T-cell (primary cell): ENCODE results near the gene RNF180. TPM values are rescaled to one million over a fixed set of nuclear protein-coding genes. Genes with fewer than 3 reads are reported as not detected.
"Not testable (repeated sequence)": the region's sequence is repeated elsewhere in the genome, so short reads cannot be mapped to it uniquely, and the experiment has no call there.

Experiments
- ATAC-seq, 4 experiments: fragments of 200-7000 bp in 3 of 4; fragments of 150-1000 bp in 1 of 4; cut with Tn5 transposase; replicated peaks in 1 of 4; 1 replicate in 3 of 4; 2 replicates in 1 of 4; pipeline ENCODE4 v1.10.0; 2021; ENCODE audit warnings: moderate library complexity in 3 of 4, mild to moderate bottlenecking in 2 of 4, moderate number of reproducible peaks in 1 of 4
- CTCF ChIA-PET, 2 donors: fragments of 300-600 bp; sonication (Branson Sonifier 250); formaldehyde crosslinking; loops; one replicate each; lab custom pipeline; 2022; ENCODE audit warnings: antibody characterized with exemption in 2 of 2; lab: Charles Lee
- POLR2A ChIA-PET, 2 donors: fragments of 300-600 bp; sonication (Branson Sonifier 250); formaldehyde crosslinking; loops; one replicate each; lab custom pipeline; 2022; ENCODE audit warnings: antibody characterized with exemption in 2 of 2; lab: Charles Lee
- DNase-seq, 35 experiments: peaks; one replicate each; pipeline versions ENCODE4 v3.0.0 to v3.0.0-alpha.2; 2013 to 2023
- H3K27ac ChIP-seq: one replicate; pipeline ENCODE4 v1.5.1; 2013; ENCODE audit warnings: low read length
- H3K27me3 ChIP-seq, 2 experiments: replicated peaks in 1 of 2; 1 replicate in 1 of 2; 2 replicates in 1 of 2; pipeline versions ENCODE4 v1.6.1 to v1.7.0; 2013; ENCODE audit warnings: low read length in 1 of 2, mixed read lengths in 1 of 2; ENCODE audit not compliant: control insufficient read depth in 2 of 2, insufficient read depth in 2 of 2; ENCODE audit errors: extremely low read depth in 1 of 2
- H3K36me3 ChIP-seq, 2 donors: 1 replicate in 1 of 2; 2 replicates in 1 of 2; pipeline versions ENCODE4 v1.6.1 to v1.7.0; 2013; ENCODE audit warnings: low read length in 1 of 2; ENCODE audit not compliant: control insufficient read depth in 2 of 2, insufficient read depth in 1 of 2; ENCODE audit errors: extremely low read depth in 1 of 2
- H3K4me1 ChIP-seq, 2 experiments: 1 replicate in 1 of 2; 2 replicates in 1 of 2; pipeline versions ENCODE4 v1.6.1 to v1.7.0; 2013; ENCODE audit warnings: low read length in 2 of 2, mixed read lengths in 1 of 2; ENCODE audit not compliant: insufficient read depth in 2 of 2, control insufficient read depth in 1 of 2; ENCODE audit errors: extremely low read depth in 1 of 2
- H3K4me3 ChIP-seq, 2 donors: 1 replicate in 1 of 2; 2 replicates in 1 of 2; pipeline versions ENCODE4 v1.5.1 to v1.7.0; 2013; ENCODE audit warnings: mild to moderate bottlenecking in 2 of 2, low read length in 1 of 2, moderate library complexity in 1 of 2; ENCODE audit not compliant: control insufficient read depth in 1 of 2; ENCODE audit errors: extremely low read depth in 1 of 2
- H3K9me3 ChIP-seq: 2 replicates; pipeline ENCODE4 v1.7.0; 2013
- H3K27ac Mint-ChIP-seq, 2 donors: one replicate each; pipeline ENCODE4 v1.8.0; 2020 to 2021; ENCODE audit warnings: mild to moderate bottlenecking in 2 of 2, mixed read lengths in 2 of 2
- H3K27me3 Mint-ChIP-seq, 2 donors: one replicate each; pipeline ENCODE4 v1.8.0; 2021 to 2022; ENCODE audit warnings: mixed read lengths in 2 of 2
- H3K36me3 Mint-ChIP-seq: one replicate; pipeline ENCODE4 v1.8.0; 2021; ENCODE audit warnings: mixed read lengths
- H3K4me1 Mint-ChIP-seq, 3 donors: one replicate each; pipeline ENCODE4 v1.8.0; 2020 to 2022; ENCODE audit warnings: mixed read lengths in 3 of 3, mild to moderate bottlenecking in 1 of 3
- H3K4me3 Mint-ChIP-seq, 3 donors: one replicate each; pipeline ENCODE4 v1.8.0; 2020 to 2022; ENCODE audit warnings: mild to moderate bottlenecking in 3 of 3, mixed read lengths in 3 of 3, moderate library complexity in 3 of 3
- H3K9me3 Mint-ChIP-seq, 3 donors: one replicate each; pipeline ENCODE4 v1.8.0; 2020 to 2022; ENCODE audit warnings: mixed read lengths in 3 of 3
- WGBS: methylation state at CpG from one replicate; pipeline ENCODE4 v1.1.5; 2013; ENCODE audit warnings: missing lambda C conversion rate; ENCODE audit not compliant: insufficient coverage; 5-methylcytosine and 5-hydroxymethylcytosine counted together
- total RNA-seq, 35 experiments: library from RNA in 6 of 35; stranded (reverse) in 6 of 35; fragments of 120-200 nt in 1 of 35; gene quantifications; one replicate each; pipeline versions ENCODE4 v1.2.1 to v1.2.4 and lab custom pipeline; 2013 to 2026

The RNF180 gene
- total RNA-seq, 5 donors from 2014 or later (not counting 1 experiment from before 2014, with no cell fraction given), result not detected

DNA sequence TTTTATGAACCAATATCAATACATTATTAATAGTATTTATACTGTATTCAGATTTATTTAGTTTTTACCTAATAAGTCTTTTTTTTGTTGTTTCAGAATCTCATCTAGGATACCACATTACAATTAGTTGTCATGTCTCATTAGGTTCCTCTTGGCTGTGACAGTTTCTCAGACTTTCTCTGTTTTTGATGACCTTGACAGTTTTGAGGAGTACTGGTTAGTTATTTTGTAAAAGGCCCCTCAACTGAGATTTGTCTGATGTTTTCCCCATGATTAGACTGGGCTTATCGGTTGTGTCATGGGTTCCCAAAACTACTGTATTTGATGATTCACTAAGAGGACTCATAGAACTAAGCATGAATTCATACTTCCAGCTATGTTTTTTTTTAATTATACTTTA, 56.3 kb downstream of the RNF180 start:
- Mint-ChIP-seq H3K4me1 (no peaks in the 10 kb centered on the region), H3K27me3 (no peaks in the 10 kb centered on the region), H3K27ac (no peak overlapping the region), H3K36me3 (no peaks in the 10 kb centered on the region), H3K9me3 (peaks cover 0 to 5% (median 0%) of the 10 kb centered on the region in 3 donors), H3K4me3 (no peak overlapping the region)
- no peak overlapping the region for H3K4me3 ChIP-seq
- H3K27ac ChIP-seq, result no peak overlapping the region
- ATAC-seq (no peak), DNase-seq (no peak)
- WGBS, result no CpG with 5 or more reads among the region's 1 CpG
- ChIA-PET CTCF (no interaction called here), POLR2A (no interaction called here)
- no peaks in the 10 kb centered on the region for H3K36me3 ChIP-seq
- no peaks in the 10 kb centered on the region for H3K4me1 ChIP-seq
- no peaks in the 10 kb centered on the region for H3K27me3 ChIP-seq
- no peaks in the 10 kb centered on the region for H3K9me3 ChIP-seq

DNA sequence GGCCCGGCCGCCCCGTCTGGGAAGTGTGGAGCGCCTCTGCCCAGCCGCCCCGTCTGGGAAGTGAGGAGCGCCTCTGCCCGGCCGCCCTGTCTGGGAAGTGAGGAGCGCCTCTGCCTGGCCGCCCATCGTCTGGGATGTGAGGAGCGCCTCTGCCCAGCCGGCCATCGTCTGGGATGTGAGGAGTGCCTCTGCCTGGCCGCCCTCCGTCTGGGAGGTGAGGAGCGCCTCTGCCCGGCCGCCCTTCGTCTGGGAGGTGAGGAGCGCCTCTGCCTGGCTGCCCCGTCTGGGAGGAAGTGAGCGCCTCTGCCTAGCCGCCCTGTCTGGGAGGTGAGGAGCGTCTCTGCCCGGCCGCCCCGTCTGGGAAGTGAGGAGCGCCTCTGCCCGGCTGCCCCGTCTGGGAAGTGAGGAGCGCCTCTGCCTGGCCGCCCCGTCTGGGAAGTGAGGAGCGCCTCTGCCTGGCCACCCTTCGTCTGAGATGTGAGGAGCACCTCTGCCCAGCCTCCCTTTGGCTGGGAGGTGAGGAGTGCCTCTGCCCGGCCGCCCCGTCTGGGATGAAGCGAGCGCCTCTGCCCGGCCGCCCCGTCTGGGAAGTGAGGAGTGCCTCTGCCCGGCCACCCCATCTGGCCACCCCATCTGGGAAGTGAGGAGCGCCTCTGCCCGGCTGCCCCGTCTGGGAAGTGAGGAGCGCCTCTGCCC, 59.8 kb downstream of the RNF180 start:
- H3K9me3 ChIP-seq, H3K9me3 Mint-ChIP-seq, H3K27me3 Mint-ChIP-seq, H3K4me3 ChIP-seq, H3K36me3 ChIP-seq, CTCF ChIA-PET, POLR2A ChIA-PET, H3K27me3 ChIP-seq, H3K27ac ChIP-seq, H3K27ac Mint-ChIP-seq, H3K4me1 ChIP-seq, ATAC-seq, H3K4me3 Mint-ChIP-seq, DNase-seq, H3K36me3 Mint-ChIP-seq, H3K4me1 Mint-ChIP-seq: not testable (repeated sequence)
- WGBS, result 97% methylated on average over 25 of the region's 50 CpGs

DNA sequence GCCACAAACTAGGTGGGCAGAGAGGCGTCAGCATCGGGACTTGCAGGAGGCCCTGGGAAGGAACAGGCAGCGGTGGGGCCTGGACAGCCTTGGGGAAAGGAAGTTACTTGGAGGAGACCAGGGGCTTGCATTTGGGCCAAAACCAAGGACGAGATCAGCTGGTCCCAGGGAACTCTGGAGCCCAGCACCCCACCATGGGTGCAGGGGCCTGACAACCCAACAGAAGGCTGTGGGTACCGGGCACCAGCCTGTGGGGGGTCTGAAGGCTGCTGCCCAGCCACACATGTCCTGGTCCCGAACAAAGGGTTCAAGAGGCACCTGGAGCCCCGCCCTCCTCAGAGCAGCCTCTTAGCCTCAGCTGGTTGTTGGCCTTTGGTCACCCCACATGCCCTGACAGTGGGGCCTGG, 61.5 kb downstream of the RNF180 start:
- H3K27ac Mint-ChIP-seq, CTCF ChIA-PET, H3K9me3 Mint-ChIP-seq, H3K4me1 Mint-ChIP-seq, H3K4me3 Mint-ChIP-seq, DNase-seq, POLR2A ChIA-PET, H3K9me3 ChIP-seq, H3K4me1 ChIP-seq, H3K36me3 ChIP-seq, H3K27me3 ChIP-seq, ATAC-seq, H3K4me3 ChIP-seq, H3K27me3 Mint-ChIP-seq, H3K27ac ChIP-seq, H3K36me3 Mint-ChIP-seq: not testable (repeated sequence)
- WGBS, result 71% methylated on average over 7 of the region's 7 CpGs

DNA sequence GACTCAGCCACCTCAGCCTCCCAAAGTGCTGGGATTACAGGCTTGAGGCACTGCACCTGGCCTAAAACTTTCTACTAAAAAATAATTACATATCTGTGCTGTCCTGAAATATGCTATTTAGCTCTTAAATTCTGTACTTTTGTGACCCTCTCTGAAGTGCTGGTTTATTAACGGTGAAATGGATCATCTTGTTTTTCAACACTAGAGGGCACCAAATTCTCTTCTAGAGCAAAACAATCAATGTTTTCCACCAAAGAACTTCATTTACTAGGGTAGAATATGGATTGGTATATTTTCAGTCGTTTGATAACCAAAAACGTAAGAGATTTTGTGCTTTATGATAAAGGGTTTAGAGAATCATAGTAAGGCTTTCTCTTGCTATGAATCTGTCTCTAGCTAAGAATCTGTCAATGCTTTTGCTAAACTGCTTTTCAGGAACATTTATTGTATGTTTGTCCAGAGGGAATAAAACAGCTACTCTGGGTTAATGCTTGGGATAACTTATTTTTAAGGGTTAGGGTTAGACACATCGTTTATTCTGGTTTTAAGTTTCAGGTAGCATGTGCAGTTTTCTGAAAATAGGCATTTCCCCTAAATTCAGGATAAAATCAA, 63.6 kb downstream of the RNF180 start:
- DNase-seq (peak in 1 of 35 experiments; percentile 14), ATAC-seq (no peak)
- Mint-ChIP-seq H3K9me3 (peaks cover 0 to 2% (median 0%) of the 10 kb centered on the region in 3 donors), H3K4me3 (no peak overlapping the region), H3K36me3 (no peaks in the 10 kb centered on the region), H3K27me3 (no peaks in the 10 kb centered on the region), H3K4me1 (no peaks in the 10 kb centered on the region), H3K27ac (no peak overlapping the region)
- 13% methylated on average over 1 of the region's 4 CpGs for WGBS
- ChIA-PET POLR2A (no interaction called here), CTCF (interaction anchor here (0.7 to 1.6 kb wide), 7 partner anchors 14 to 1254 kb away, joined by 3 to 6 read pairs (median 4); no protein-coding TSS in a partner anchor)
- Histone ChIP-seq H3K9me3 (no peaks in the 10 kb centered on the region), H3K27me3 (no peaks in the 10 kb centered on the region), H3K4me1 (no peaks in the 10 kb centered on the region), H3K36me3 (no peaks in the 10 kb centered on the region), H3K4me3 (no peak overlapping the region), H3K27ac (no peak overlapping the region)

DNA sequence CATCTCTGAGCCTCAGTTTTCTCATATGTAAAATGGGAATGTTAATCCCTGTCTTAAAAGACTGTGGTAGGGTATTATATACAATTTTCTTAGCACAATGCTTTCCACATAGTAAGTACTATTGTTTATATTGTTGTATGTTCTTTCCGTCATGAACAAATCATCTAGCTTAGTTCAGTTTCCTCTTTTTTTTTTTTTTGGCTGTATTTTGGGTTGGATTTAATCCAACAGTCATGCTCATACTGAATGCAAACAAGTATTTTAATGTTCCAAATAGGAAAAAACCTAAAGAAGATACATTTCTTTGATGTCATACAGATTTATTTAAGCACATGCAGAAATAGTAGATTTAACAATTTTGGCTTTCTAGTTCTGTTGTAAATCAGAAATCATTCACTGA, 95.1 kb downstream of the RNF180 start:
- Histone ChIP-seq H3K36me3 (no peaks in the 10 kb centered on the region), H3K27me3 (no peaks in the 10 kb centered on the region), H3K4me1 (no peaks in the 10 kb centered on the region), H3K4me3 (no peak overlapping the region), H3K27ac (no peak overlapping the region), H3K9me3 (no peaks in the 10 kb centered on the region)
- Mint-ChIP-seq H3K4me1 (no peaks in the 10 kb centered on the region), H3K27me3 (no peaks in the 10 kb centered on the region), H3K4me3 (no peak overlapping the region), H3K9me3 (peaks cover 0 to 7% (median 6%) of the 10 kb centered on the region in 3 donors), H3K27ac (no peak overlapping the region), H3K36me3 (no peaks in the 10 kb centered on the region)
- CTCF ChIA-PET, result no interaction called here
- no peak for DNase-seq
- no CpG with 5 or more reads among the region's 1 CpG for WGBS
- no peak for ATAC-seq
- POLR2A ChIA-PET, result no interaction called here

DNA sequence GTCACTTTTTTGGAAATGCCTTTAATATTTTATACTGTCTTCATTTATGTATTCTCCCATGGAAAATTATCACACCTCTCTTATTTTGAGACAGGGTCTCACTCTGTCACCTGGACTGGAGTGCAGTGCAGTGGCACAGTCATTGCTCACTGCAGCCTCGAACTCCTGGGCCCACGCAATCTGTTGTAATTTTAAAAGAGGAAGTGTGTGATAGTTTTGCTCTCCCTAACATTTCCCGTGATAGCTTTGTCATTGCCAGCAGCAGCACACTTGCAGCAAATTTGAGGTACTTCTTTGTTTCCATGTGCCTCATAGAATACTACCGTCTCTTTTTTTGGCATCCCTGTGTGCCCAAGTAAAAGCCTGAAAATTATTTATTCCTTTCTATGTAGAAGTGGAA, 103.5 kb downstream of the RNF180 start:
- peaks cover 4 to 17% (median 5%) of the 10 kb centered on the region in 3 donors for H3K9me3 Mint-ChIP-seq
- no CpG with 5 or more reads among the region's 4 CpGs for WGBS
- no peak for ATAC-seq
- CTCF ChIA-PET, result no interaction called here
- no peaks in the 10 kb centered on the region for H3K4me1 Mint-ChIP-seq
- Histone ChIP-seq H3K4me1 (no peaks in the 10 kb centered on the region), H3K27ac (no peak overlapping the region), H3K4me3 (no peak overlapping the region), H3K36me3 (no peaks in the 10 kb centered on the region), H3K27me3 (no peaks in the 10 kb centered on the region), H3K9me3 (no peaks in the 10 kb centered on the region)
- no peak for DNase-seq
- no peak overlapping the region for H3K27ac Mint-ChIP-seq
- no peaks in the 10 kb centered on the region for H3K27me3 Mint-ChIP-seq
- no peak overlapping the region for H3K4me3 Mint-ChIP-seq
- no peaks in the 10 kb centered on the region for H3K36me3 Mint-ChIP-seq
- POLR2A ChIA-PET, result no interaction called here
